ENCODE measurements around the gene BRSK2.

DNA sequence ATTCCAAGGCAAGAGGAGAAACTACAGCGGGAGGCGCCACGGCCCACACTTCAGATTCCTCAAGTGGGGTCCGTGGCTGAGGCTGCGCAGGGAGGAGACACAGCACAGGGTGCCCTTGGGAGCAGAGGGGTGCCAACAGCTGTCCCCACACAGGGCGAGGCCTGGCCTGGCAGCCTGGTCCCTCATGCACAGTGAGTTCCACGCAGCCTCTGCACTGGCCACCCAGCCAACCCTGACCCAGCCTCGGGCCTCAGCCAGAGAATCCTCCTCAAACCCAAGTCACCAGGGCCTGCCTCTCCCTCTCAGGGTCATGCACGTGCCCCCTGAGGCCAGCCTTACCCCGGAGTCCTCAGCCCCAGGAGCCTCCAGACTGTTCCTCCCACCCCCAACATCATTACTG, 119.3 kb downstream of the BRSK2 start:
- TF ChIP-seq POLR2A (IDR thresholded peaks at IDR 0.05; ENCODE audit: low read length) = no peak
- no peak for TF ChIP-seq GATA1 (IDR thresholded peaks at IDR 0.05; ENCODE audit: low read depth, low read length)

Measured in erythroblast (primary cell).